Activated effector memory CD4-positive, alpha-beta T cell treated with Interleukin-2 at 50 U/mL for 16 hours (primary cell): ENCODE results near the gene RFLNA.
A peak's percentile ranks its signal among the peaks of the same experiment; 100 is the strongest.

ENCODE experiments used
- DNase-seq: peaks from one replicate; pipeline ENCODE4 v3.0.0-alpha.2; 2020

The RFLNA gene

DNA sequence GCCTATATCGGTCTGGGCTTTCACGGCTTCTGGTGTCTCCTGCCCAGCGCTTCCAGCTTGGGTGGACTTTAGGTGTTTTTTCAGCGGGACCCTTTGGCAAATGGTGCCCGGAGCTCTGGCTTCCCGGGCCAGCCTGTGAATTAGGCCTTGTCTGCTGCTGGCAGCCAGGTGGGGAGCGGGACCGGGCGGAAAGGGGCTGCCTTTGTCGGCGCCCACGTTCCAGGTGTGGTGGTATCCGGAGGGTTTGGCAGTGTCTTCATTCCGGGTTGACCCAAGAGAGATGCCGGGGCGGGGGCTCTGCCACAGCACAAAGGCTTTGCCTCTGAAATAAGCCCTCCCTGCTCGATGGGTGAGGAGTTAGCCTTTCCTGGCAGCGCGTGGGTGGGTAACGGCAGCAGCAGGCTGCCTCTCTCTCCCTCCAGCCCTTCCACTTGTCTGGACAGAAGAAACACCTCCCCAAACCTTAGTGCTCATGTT, 9.5 kb downstream of the RFLNA start:
- no peak for DNase-seq

DNA sequence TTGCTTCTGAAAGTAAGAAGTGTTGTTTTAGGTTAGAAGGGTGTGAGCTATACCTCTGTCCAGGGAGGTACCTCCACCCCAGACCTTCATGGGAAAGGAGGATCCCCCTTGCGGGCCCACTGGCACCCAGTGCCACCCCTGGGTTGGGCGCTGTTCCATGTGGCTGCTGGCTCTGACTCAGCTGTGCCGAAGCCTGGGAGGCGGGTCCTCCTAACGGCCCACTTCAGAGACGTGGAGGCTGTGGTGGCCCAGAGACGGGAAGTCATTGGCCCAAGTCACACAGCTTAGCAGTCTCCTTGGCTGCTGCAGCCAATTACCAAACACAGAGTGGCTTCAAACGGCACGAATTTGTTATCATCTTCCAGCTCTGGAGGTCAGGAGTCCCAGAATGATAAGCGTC, 10.2 kb downstream of the RFLNA start:
- no peak for DNase-seq

DNA sequence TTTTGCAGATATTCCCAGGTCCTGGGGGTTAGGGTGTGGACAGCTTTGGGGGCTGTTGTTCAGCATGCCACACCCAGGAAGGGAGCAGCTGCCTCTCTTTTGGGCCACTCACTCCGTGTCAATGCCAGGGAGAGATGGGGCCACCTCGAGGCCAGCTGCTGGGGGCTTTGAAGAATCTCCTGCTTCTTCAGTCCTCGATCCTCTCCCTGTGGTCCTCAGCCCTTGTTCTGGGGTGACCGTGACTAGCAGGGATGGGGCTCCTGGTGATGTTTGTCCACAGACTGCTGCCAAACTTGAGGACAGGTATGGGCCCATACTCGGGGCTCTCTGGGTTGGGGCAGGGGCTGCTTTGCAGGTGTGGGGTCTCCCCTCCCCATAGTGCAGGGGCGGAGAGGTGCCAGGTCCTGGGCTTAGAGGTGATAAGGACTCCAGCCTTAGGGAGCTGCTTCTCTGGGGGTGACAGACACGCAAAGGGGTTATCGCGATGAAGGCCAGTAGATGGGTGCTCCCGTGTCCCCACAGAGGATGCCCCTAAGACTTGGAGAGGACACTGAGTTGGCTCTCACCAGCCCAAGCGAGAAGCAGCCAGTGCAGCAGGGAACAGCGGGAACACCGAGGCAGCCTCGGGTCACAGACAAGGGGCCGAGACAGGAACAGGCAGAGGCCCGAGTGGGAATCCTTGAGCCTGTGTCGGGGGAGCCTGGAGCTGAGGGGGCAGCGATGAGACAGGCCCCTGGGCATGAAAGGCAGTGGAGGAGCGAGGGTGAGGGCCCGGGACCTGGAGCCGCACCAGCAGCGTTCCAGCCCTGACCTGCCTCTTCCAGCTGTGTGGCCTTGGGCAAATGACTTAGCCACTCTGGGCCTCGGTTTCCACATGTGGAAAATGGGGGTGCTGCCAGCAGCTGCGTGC, 11.1 kb downstream of the RFLNA start:
- no peak for DNase-seq

DNA sequence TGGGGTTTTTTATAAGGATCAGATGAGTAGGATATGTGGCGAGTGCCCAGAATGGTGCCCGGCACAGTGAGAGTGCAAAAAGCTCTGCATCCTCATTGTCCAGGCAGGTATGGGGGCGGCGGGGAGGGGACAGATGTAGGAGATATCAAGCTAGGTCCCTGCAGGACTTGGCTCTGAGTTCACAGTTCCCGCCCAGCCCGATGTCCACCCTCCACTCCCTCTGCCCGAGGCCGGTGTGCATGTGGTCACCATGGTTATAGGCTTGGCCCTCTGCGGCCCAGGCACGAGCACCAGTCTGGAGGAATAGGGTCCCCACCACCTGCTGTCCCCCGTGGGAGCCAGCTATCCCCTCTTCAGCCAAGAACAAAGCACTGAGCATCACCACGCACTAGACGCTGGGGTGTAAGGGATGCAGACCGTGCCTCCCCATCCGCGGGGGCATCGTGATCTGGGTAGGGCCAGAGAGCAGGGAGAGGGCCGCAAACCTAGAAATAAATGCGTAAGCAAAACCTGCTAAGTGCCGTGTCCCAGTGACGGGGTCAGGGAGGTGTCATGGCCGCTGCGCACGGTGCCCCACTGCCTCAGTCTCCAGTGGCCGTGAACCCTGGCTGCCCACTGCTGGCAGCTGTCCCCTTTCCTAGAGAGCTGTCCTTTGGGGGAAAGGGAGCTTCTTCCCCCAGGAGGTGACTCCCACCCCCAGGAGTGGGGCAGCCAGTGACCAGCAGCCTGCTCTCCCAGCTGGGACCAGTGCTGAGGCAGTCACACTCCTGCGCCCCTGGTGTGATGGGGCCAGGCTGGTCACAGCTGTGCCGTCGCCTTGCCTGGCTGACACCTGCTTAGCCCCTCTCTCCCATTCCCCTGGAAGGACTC, 12.0 kb downstream of the RFLNA start:
- no peak for DNase-seq

DNA sequence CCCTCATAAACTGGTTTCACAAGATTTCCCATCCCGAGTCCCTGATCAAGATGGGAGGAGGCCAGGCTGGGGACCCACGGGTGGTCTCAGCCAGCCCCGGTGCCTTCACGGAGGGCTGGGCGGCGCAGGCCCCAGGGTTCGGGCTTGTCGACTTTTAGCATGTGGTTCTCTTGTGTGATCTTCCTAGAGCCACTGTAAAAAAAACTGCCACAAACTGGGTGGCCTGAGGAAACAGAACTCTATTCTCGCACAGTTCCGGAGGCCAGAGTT, 12.6 kb downstream of the RFLNA start:
- DNase-seq: no peak

DNA sequence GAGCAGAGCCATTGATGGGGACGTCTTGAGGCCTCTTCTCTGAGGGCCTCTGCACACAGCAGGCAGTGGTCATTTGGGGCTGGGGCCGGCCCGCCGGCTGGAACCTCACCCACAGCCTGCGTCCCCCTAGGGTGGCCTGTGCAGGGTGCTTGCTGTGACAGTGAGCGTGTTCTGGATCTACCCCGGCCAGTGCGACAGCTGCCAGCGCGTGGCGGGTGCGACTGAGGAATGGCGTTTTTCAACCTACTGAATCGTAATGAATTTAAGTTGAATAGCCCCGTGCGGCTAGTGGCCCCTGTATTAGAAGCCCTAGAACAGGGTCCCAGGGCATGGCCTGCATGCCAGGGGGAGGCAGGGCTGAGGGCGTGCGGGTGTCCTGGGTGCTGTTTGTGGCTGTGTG, 13.8 kb downstream of the RFLNA start:
- DNase-seq: no peak

- no peak for DNase-seq
Measured at GRCh38 chr12:124309231-124309630, 14.3 kb downstream of the RFLNA start.

GRCh38 chr12:124309744-124310143, 14.9 kb downstream of the RFLNA start:
- DNase-seq: no peak

- no peak for DNase-seq
Measured at GRCh38 chr12:124310178-124310577, 15.3 kb downstream of the RFLNA start.

DNA sequence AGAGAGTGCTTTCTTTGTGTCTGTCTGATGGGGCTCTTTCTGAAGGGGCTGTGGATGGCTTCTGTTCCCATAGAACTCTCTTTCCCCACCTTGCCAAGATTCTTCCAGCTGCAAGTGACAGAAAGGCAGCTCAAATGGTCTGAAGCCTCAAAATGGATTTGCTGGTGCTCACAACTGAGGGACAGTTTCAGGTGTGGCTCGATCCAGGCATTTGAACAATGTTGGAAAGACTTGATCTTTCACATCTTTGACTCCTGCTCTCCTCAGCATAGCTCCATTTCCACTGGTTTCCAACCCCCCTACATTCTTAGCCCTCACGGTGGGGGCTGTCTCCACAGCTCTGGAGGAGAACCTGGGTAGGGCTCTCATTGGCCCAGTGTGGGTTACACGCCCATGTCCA, 15.9 kb downstream of the RFLNA start:
- no peak for DNase-seq

DNA sequence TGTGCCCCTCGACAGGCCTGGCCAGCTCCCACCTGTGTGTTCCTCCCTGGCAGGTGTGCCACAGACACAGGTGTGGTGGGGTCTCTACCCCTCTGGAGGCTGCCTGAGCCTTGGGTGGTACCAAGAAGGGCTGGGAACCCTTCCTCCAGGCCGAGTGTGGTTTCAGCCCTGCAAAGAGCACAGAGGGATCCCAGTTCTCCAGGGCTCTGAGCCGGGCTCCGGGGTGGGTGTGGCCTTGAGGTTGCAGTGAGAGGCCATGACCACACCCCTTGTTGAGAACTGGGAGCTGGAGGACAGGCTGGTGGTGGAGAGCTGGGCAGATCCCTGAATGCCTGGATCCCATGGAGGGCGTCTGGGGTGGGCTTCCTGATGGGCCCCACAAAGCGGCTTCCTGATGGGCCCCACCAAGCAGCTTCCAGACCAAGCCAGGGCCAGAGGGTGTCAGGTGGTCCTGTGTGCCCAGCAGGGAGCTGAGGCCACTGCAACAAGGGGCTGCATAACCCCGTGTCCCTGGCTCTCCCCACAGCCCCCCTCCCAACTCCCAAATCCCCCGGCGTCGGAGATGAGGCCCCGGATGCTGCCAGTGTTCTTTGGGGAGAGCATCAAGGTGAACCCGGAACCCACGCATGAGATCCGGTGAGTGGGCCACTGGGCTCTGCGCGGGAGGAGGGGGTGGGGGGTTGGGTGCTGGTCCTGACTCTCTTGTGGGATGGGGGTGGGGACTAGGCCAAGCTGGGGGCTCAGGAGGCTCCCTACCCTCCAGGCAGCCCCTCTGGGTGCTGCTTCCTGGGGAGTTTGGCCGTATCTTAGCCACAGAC, 16.6 kb downstream of the RFLNA start:
- DNase-seq: no peak

DNA sequence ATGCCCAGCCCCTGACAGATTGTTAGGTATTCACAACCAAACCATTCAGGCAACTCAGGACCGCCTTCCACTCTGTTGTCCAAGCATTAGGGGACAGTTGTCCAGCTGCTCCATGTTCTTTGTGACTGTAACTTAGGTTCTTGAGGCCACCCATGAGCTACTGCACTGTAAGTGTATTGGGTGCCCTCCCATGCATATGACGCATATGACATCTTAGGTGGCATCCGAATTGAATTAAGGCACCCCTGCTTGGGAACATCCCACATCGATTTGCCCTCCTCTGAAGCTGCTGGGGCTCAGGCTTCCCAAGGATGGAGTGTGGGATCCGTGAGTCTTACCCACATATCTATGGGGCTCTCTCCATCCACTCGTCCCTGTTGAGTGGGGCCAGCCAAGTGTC, 17.7 kb downstream of the RFLNA start:
- DNase-seq: no peak

DNA sequence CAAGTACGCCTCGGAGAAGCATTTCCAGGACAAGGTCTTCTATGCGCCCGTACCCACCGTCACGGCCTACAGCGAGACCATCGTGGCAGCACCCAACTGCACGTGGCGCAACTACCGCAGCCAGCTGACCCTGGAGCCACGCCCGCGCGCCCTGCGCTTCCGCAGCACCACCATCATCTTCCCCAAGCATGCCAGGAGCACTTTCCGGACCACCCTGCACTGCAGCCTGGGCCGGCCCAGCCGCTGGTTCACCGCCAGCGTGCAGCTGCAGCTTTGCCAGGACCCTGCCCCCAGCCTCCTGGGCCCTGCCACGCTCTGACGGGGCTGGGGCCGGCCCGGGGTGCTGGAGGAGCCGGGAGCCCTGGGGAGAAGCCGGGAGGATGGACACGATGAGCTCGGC, 19.3 kb downstream of the RFLNA start:
- no peak for DNase-seq

DNA sequence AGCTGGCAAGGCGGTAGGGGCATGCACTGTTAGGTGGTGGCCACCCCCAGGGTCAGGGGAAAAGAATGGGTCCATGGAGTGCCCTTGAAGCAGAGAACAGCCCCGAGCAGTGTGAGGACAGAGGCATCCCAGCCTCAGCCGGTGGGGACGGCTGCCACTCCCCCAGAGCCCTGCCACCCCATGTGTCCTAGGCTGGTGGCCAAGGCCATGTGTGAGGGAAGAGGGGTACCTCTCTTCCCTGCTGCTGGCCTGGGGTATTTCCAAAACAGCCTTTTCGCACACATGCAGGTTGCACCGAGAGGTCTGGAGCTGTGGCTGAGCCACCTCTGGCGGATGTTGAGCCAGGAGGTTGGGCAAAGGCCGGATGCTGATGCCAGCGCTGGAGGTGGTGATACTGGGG, 19.9 kb downstream of the RFLNA start:
- DNase-seq: no peak

GRCh38 chr12:124315372-124316044, 20.6 kb downstream of the RFLNA start:
- no peak for DNase-seq

DNA sequence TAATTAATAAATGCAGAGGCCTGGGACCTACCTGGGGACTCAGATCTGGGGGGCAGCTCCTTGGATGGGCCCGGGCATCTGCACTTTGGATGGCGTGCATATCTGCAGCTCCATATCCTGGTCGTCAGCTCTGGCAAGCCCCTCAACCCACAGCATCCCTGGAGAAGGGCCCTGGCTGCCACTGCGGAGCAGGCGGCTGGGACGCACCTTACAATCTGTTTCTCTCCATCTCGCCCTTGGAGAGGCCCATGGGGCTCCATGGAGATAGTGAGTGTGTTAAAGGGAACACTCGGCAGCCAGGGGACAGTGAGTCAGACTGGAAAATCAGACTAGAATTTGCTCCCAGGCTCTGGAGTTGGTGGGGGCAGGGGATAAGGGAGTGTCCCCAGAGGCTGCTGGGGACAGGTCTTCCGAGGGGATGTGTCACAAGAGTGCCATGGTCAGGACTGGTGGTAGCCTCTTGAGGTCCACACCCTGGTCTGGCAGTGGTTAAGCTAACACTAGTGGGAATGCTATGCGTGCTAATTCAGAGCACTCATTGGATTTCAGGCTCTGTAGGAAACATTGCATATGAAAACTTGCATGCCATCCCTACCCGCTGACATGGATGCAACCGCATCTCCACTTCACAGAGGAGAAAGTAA, 21.5 kb downstream of the RFLNA start:
- DNase-seq: no peak

DNA sequence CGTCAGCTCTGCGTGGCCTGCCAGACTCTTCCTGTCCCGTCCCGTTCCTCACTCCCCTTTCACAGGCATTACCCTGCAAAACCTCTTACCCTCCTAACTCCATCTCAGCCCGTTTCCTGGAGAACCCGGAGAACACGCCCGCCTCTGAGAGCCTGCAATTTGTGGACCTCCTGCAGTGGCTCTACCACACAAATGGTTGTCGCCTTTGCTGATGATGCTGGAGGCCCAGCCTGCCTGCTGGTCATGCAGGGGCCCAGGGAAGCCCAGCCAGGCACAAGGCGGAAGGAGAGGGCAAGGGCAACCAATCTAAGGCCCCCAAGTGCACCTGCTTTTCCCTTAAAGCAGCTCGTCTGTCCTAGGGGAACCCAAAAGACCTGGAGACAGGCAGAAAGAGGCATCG, 22.5 kb downstream of the RFLNA start:
- no peak for DNase-seq

GRCh38 chr12:124318278-124319020, 23.6 kb downstream of the RFLNA start:
- DNase-seq: no peak

DNA sequence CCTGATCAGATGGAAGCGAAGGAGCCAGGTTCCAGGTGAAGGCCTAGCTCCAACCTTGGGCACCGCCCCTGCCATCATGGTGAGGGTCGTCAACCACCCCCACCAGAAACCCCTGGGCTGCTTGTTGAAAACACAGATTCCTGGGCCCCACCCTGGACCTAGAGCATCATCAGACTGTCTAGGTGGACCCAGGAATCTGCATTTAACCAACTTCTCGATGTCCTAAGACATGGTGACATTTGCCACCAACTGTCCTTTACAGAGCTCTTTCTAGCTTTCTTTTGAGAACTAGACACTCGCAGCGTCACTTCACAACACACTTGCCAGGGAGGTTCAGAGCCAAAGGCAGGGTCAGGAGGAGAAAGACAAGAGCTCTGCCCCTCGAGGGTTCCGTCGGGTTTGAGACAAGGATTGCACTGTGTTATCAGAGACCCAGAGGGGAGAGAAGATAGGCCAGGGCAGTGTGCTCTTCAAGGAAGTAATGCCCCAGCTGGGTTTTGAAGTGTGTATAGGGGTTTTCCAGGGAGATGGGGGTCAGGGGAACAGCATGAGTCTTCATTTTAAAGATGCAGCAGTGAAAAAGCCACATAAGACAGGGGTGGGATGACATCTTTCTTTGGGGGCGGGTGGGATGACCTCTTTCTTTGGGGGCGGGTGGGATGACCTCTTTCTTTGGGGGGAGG, 24.6 kb downstream of the RFLNA start:
- DNase-seq: no peak

DNA sequence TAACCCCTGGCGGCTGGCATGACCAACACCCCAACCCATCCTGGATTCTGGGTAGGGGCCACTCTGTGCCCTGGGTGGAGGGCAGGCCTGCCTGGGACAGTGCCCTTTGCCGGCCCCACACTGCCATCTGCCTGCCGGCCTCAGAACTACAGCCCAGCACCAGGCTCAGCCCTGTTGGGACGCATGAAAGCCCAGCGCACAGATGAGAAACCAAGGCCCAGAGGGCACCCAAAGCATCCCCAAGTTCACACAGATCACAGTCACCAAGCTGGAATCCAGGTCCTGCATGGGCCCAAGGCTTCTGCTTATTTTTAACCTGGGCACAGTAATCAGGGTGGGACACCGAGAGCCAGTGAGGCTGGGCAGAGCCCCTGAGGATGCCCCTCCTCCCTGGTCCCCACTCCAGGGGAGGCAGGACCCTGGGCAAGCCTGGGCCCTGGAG, 26.2 kb downstream of the RFLNA start:
- peak; percentile 26 for DNase-seq
